ENCODE results near the gene MICAL3.

DNA sequence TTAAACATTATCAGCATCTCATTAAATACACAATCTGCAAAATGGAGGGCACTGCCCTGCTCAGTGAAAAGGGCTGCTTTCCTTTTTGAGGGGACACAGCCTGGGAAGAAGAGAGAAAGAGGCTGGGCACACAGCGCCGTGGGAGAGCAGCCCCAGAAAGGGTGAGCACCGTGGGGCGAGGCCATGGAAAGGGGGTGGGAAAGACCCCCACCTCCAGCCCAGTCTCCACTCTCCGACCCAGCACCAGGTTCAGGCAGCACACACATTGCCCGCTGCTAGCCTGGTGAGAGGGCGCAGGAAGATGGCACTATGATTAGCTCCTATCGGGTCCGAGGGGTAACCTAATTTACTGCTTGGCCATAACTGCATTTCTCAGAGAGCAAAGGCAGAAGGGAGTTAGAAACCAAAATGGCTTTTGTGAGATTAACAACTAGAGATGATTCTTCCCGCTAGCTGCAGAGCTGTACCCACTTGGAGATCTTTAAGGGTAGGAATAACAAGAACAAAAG lies 146.1 kb downstream of the MICAL3 start:
- TF ChIP-seq EP300 (IDR thresholded peaks at IDR 0.05) (no peak), POLR2A (IDR thresholded peaks at IDR 0.05) (no peak), POLR2AphosphoS5 (IDR thresholded peaks at IDR 0.05) (no peak)
- TF ChIP-seq, protein P1, sequence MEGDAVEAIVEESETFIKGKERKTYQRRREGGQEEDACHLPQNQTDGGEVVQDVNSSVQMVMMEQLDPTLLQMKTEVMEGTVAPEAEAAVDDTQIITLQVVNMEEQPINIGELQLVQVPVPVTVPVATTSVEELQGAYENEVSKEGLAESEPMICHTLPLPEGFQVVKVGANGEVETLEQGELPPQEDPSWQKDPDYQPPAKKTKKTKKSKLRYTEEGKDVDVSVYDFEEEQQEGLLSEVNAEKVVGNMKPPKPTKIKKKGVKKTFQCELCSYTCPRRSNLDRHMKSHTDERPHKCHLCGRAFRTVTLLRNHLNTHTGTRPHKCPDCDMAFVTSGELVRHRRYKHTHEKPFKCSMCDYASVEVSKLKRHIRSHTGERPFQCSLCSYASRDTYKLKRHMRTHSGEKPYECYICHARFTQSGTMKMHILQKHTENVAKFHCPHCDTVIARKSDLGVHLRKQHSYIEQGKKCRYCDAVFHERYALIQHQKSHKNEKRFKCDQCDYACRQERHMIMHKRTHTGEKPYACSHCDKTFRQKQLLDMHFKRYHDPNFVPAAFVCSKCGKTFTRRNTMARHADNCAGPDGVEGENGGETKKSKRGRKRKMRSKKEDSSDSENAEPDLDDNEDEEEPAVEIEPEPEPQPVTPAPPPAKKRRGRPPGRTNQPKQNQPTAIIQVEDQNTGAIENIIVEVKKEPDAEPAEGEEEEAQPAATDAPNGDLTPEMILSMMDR (IDR thresholded peaks at IDR 0.05), result no peak
